Ovary (tissue), 3 donors: ENCODE results near the gene MPRIP.

ENCODE experiments used
- CTCF ChIP-seq, 3 donors: fragments of 450-650 bp in 2 of 3; fragments of 200-600 bp in 1 of 3; IDR thresholded peaks; one replicate each; pipeline versions ENCODE4 v1.5.1 to v1.8.0; 2016 to 2022; ENCODE audit warnings: antibody characterized with exemption in 3 of 3, mild to moderate bottlenecking in 1 of 3
- POLR2A ChIP-seq: fragments of 450-650 bp; IDR thresholded peaks from one replicate; pipeline ENCODE4 v1.6.1; 2017; ENCODE audit warnings: antibody characterized with exemption, mild to moderate bottlenecking, moderate library complexity
- donor health status: DM: no; HTN: no; CAD: no.

DNA sequence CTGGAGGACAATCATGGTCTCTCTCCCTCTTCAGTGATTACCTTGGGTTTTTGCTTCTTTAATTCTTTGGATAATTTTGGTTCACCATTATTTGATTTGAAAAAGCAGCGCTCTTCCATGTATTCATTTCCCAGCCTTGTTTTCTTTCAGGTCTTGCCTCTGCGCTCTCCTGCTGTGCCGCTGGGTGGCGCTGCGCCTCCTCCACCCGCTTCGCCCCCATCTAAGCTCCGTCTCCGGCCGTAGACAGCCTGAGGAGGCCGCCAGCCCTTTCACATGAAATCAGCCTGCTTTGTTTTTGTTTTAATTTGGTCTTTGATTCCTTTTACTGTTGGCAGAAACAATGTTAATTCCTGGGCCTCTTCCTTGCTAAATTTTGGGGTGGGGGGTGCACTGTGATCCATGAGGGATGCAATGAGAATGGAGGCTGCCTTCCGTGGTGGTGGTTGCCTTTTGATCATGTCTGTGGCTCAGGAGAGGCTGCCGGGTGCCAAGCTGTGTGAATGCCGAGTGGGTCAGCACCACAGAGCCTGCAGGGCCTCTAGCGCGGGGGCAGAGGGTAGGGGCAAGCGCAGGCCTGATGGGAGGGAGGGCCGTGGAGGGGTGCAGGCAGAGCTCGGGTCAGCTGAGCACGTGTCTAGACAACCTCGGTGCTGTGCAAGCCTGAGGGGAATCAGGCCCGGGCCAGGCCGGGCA is 99.7 kb downstream of the MPRIP start:
- TF ChIP-seq CTCF (IDR thresholded peaks at IDR 0.05): peak; percentile 61 to 63 (median 62)
- no peak for TF ChIP-seq POLR2A
